A549 (cell line): Measurements from ENCODE around the gene RPUSD2. TPM values are rescaled to one million over a fixed set of nuclear protein-coding genes. Genes with fewer than 3 reads are reported as not detected.

Experiments used
- ATAC-seq, 2 experiments: fragments of 200-7000 bp in 1 of 2; fragments of >200 bp in 1 of 2; cut with Nextera tagmentation in 1 of 2; cut with Tn5 transposase in 1 of 2; 3 replicates each; pipeline versions ENCODE4 v1.8.0 to v1.9.1; 2018 to 2020; ENCODE audit warnings: mild to moderate bottlenecking in 1 of 2, moderate library complexity in 1 of 2
- CTCF ChIA-PET: fragments of 300-600 bp; sonication (Branson Sonifier 250); formaldehyde crosslinking; extraction: SDS; loops from one replicate; lab custom pipeline; 2021; ENCODE audit warnings: antibody characterized with exemption, inconsistent platforms; lab: Yijun Ruan, JAX
- POLR2A ChIA-PET: fragments of 350-600 bp; formaldehyde crosslinking; extraction: SDS; loops from one replicate; lab custom pipeline; 2021; ENCODE audit warnings: antibody characterized with exemption, inconsistent platforms; lab: Yijun Ruan, JAX
- DNase-seq, 2 experiments: peaks; one replicate each; pipeline versions ENCODE4 v3.0.0 to v3.0.0-alpha.2; 2011 to 2016; ENCODE audit warnings: low read depth in 1 of 2, low spot score in 1 of 2
- FAIRE-seq: peaks from 2 replicates; lab custom pipeline; 2011; peaks lifted over from hg19 to GRCh38; lab: Jason Lieb, UNC
- H3K27ac ChIP-seq, 2 experiments: fragments of >200 bp; sonication (Bioruptor Twin); formaldehyde crosslinking; 3 replicates each; pipeline ENCODE4 v1.5.1; 2016 to 2017
- H3K4me1 ChIP-seq: fragments of >200 bp; sonication (Bioruptor Twin); formaldehyde crosslinking; 3 replicates; pipeline ENCODE4 v1.6.1; 2016
- H3K4me2 ChIP-seq: fragments of >200 bp; sonication (Bioruptor Twin); formaldehyde crosslinking; 3 replicates; pipeline ENCODE4 v1.6.1; 2016
- H3K4me3 ChIP-seq: fragments of >200 bp; sonication (Bioruptor Twin); formaldehyde crosslinking; 3 replicates; pipeline ENCODE4 v1.5.1; 2016
- H3K9me3 ChIP-seq: fragments of >200 bp; sonication (Bioruptor Twin); formaldehyde crosslinking; 3 replicates; pipeline ENCODE4 v1.6.1; 2016
- CHD4 ChIP-seq: fragments of 200-600 bp; sonication (generic); IDR thresholded peaks from 2 replicates; pipeline ENCODE4 v1.6.1; 2016; ENCODE audit warnings: antibody characterized with exemption, mild to moderate bottlenecking, borderline replicate concordance
- EHF ChIP-seq: fragments of 250-450 bp; sonication (Bioruptor Pico); IDR thresholded peaks from 2 replicates; pipeline ENCODE4 v1.5.0; 2020; ENCODE audit warnings: mild to moderate bottlenecking
- EHMT2 ChIP-seq: fragments of 200-600 bp; sonication (generic); IDR thresholded peaks from 2 replicates; pipeline ENCODE4 v1.6.1; 2016; ENCODE audit warnings: antibody characterized with exemption, low read depth, mild to moderate bottlenecking, moderate library complexity
- ESRRA ChIP-seq: fragments of 150-350 bp; IDR thresholded peaks from 2 replicates; pipeline ENCODE4 v1.6.1; 2014; ENCODE audit warnings: mild to moderate bottlenecking, low read length, borderline replicate concordance
- FOSL2 ChIP-seq, 2 experiments: fragments of 450-650 bp in 1 of 2; fragments of >200 bp in 1 of 2; sonication (Bioruptor Twin) in 1 of 2; formaldehyde crosslinking; IDR thresholded peaks; 2 replicates each; pipeline versions ENCODE4 v1.5.0 to v1.6.1; 2016 to 2020; ENCODE audit warnings: mild to moderate bottlenecking in 1 of 2, moderate library complexity in 1 of 2
- GATA3 ChIP-seq: IDR thresholded peaks from 2 replicates; pipeline ENCODE4 v1.6.1; 2012; ENCODE audit warnings: borderline replicate concordance
- JUN ChIP-seq, 2 experiments: fragments of >200 bp; sonication (Bioruptor Twin); formaldehyde crosslinking; IDR thresholded peaks; 2 replicates in 1 of 2; 3 replicates in 1 of 2; pipeline ENCODE4 v1.6.1; 2016 to 2017
- KDM1A ChIP-seq: fragments of 200-600 bp; sonication (generic); IDR thresholded peaks from 2 replicates; pipeline ENCODE4 v1.6.1; 2016; ENCODE audit warnings: low read depth, mild to moderate bottlenecking
- MAFK ChIP-seq: fragments of 450-650 bp; IDR thresholded peaks from 2 replicates; pipeline ENCODE4 v1.6.1; 2014; ENCODE audit not compliant: partially characterized antibody
- MAZ ChIP-seq: fragments of 150-350 bp; IDR thresholded peaks from 2 replicates; pipeline ENCODE4 v1.6.1; 2014; ENCODE audit warnings: antibody characterized with exemption, low read depth, low read length, borderline replicate concordance
- NPAS2 ChIP-seq: fragments of 250-450 bp; sonication (Bioruptor Pico); IDR thresholded peaks from 2 replicates; pipeline ENCODE4 v1.8.0; 2022; ENCODE audit warnings: mild to moderate bottlenecking, moderate library complexity, borderline replicate concordance
- NR3C1 ChIP-seq: fragments of >200 bp; sonication (Bioruptor Twin); formaldehyde crosslinking; IDR thresholded peaks from 3 replicates; pipeline ENCODE4 v1.6.1; 2017
- POLR2A ChIP-seq: IDR thresholded peaks from 2 replicates; pipeline ENCODE4 v1.6.1; 2012; ENCODE audit warnings: mild to moderate bottlenecking, low read length
- POLR2AphosphoS2 ChIP-seq: conservative IDR thresholded peaks from 2 replicates; pipeline ENCODE4 v1.6.1; 2012; ENCODE audit warnings: low read length, improper control_type of control experiment, inconsistent platforms
- RCOR1 ChIP-seq: fragments of 150-350 bp; IDR thresholded peaks from 2 replicates; pipeline ENCODE4 v1.6.1; 2014; ENCODE audit warnings: antibody characterized with exemption, low read length, low read depth
- REST ChIP-seq: fragments of 200-600 bp; sonication (generic); IDR thresholded peaks from 2 replicates; pipeline ENCODE4 v1.6.1; 2016; ENCODE audit warnings: antibody characterized with exemption, mild to moderate bottlenecking, moderate library complexity
- RFX5 ChIP-seq: fragments of 450-650 bp; IDR thresholded peaks from 2 replicates; pipeline ENCODE4 v1.7.1; 2014; ENCODE audit warnings: antibody characterized with exemption, mild to moderate bottlenecking, moderate library complexity
- SMC3 ChIP-seq: fragments of >200 bp; sonication (Bioruptor Twin); formaldehyde crosslinking; IDR thresholded peaks from 3 replicates; pipeline ENCODE4 v1.6.1; 2018; ENCODE audit warnings: inconsistent platforms
- ZC3H11A ChIP-seq: fragments of 450-650 bp; IDR thresholded peaks from 2 replicates; pipeline ENCODE4 v1.6.1; 2014; ENCODE audit warnings: antibody characterized with exemption, mild to moderate bottlenecking
- WGBS: methylation state at CpG from one replicate; pipeline ENCODE4 v1.1.6; 2017; ENCODE audit errors: missing lambda C conversion rate; 5-methylcytosine and 5-hydroxymethylcytosine counted together
- polyA plus RNA-seq, 4 experiments: library from polyadenylated mRNA; depleted of rRNA in 3 of 4; stranded (reverse); fragments of >200 nt; fragmentation: RNase III in 1 of 4; extraction: RNeasy Plus Mini Kit Qiagen cat#74134 plus additional on column Dnase treatment in 1 of 4; gene quantifications; 2 replicates in 3 of 4; 3 replicates in 1 of 4; pipeline ENCODE4 v1.2.3, GENCODE V29; 2011 to 2017
- TF ChIP-seq, protein P1 (sequence below): fragments of 250-450 bp; sonication (Bioruptor Pico); IDR thresholded peaks from 2 replicates; pipeline ENCODE4 v1.5.0; 2021; ENCODE audit warnings: mild to moderate bottlenecking, moderate library complexity, borderline replicate concordance
- TF ChIP-seq, protein P2 (sequence below): fragments of >200 bp; sonication (Bioruptor Twin); formaldehyde crosslinking; IDR thresholded peaks from 3 replicates; pipeline ENCODE4 v1.6.1; 2016
- TF ChIP-seq, protein P3 (sequence below): IDR thresholded peaks from 2 replicates; pipeline ENCODE4 v1.6.1; 2012; ENCODE audit warnings: low read depth, borderline replicate concordance

Gene RPUSD2
- polyA plus RNA-seq, 2 of the 4 experiments (the other 2 are of a cell fraction): 6.7 to 9.9 TPM

- TF ChIP-seq NPAS2 (CRISPR knock-in tag) (no peak), POLR2AphosphoS2 (no peak)
- DNase-seq (no peak), ATAC-seq (no peak), FAIRE-seq (no peak)
- Histone ChIP-seq H3K4me2 (no peak overlapping the region), H3K4me3 (no peak overlapping the region), H3K4me1 (no peaks in the 10 kb centered on the region), H3K27ac (no peak overlapping the region), H3K9me3 (no peaks in the 10 kb centered on the region)
- WGBS: 93% methylated on average over 2 of the region's 3 CpGs
- CTCF ChIA-PET: interaction anchor here (0.6 kb wide), 1 partner anchor 44 kb away, joined by 3 read pairs; the partner anchor contains the start of gene RPUSD2
- POLR2A ChIA-PET: no interaction called here
These were observed 43.2 kb upstream of the RPUSD2 start for GRCh38 chr15:40525855-40526254.

DNA sequence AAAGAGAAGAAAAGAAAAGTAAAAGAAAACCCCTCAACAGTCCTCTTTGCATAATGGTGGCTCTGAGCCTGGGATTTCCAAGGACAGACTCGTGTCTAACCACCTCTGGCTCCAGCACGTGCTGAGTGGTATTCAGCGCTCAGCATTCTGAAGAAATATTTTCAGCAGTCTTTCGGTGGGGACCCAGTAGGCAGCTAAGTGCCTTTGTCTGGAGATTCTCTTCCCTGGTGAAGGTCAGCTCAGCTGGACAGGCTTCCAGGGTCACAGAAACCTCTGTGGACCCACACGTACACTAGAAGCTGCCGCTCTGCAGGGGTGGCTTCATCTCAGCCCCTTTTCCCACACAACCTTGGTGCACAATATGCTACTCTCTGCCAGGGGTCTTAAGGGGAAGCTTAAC lies 40.3 kb upstream of the RPUSD2 start:
- Histone ChIP-seq H3K4me2 (no peak overlapping the region), H3K4me1 (no peaks in the 10 kb centered on the region), H3K4me3 (no peak overlapping the region), H3K9me3 (no peaks in the 10 kb centered on the region), H3K27ac (no peak overlapping the region)
- TF ChIP-seq FOSL2 (IDR thresholded peaks at IDR 0.05) (no peak), FOSL2 (CRISPR knock-in tag; IDR thresholded peaks at IDR 0.05) (no peak), NR3C1 (no peak), SMC3 (no peak), ESRRA (no peak), CHD4 (no peak), RCOR1 (no peak), GATA3 (no peak), EHF (CRISPR knock-in tag) (no peak), POLR2A (no peak), JUN (IDR thresholded peaks at IDR 0.05) (no peak), EHMT2 (no peak), ZC3H11A (no peak)
- TF ChIP-seq, protein P1, sequence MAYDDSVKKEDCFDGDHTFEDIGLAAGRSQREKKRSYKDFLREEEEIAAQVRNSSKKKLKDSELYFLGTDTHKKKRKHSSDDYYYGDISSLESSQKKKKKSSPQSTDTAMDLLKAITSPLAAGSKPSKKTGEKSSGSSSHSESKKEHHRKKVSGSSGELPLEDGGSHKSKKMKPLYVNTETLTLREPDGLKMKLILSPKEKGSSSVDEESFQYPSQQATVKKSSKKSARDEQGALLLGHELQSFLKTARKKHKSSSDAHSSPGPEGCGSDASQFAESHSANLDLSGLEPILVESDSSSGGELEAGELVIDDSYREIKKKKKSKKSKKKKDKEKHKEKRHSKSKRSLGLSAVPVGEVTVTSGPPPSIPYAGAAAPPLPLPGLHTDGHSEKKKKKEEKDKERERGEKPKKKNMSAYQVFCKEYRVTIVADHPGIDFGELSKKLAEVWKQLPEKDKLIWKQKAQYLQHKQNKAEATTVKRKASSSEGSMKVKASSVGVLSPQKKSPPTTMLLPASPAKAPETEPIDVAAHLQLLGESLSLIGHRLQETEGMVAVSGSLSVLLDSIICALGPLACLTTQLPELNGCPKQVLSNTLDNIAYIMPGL: no peak
- TF ChIP-seq, protein P2, sequence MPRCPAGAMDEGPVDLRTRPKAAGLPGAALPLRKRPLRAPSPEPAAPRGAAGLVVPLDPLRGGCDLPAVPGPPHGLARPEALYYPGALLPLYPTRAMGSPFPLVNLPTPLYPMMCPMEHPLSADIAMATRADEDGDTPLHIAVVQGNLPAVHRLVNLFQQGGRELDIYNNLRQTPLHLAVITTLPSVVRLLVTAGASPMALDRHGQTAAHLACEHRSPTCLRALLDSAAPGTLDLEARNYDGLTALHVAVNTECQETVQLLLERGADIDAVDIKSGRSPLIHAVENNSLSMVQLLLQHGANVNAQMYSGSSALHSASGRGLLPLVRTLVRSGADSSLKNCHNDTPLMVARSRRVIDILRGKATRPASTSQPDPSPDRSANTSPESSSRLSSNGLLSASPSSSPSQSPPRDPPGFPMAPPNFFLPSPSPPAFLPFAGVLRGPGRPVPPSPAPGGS: no peak
- ATAC-seq: no peak
- WGBS: 93% methylated on average over 6 of the region's 6 CpGs
- FAIRE-seq: no peak
- CTCF ChIA-PET: no interaction called here
- POLR2A ChIA-PET: no interaction called here
- DNase-seq: no peak

GRCh38 chr15:40533763-40534364 lies 35.2 kb upstream of the RPUSD2 start:
- ChIA-PET POLR2A (no interaction called here), CTCF (no interaction called here)
- no peak overlapping the region for H3K27ac ChIP-seq
- H3K9me3 ChIP-seq: no peaks in the 10 kb centered on the region
- ATAC-seq (no peak), FAIRE-seq (no peak), DNase-seq (no peak)
- WGBS: 76% methylated on average over 4 of the region's 4 CpGs
- no peaks in the 10 kb centered on the region for H3K4me1 ChIP-seq
- no peak overlapping the region for H3K4me2 ChIP-seq
- no peak for TF ChIP-seq ESRRA
- TF ChIP-seq, protein P3, sequence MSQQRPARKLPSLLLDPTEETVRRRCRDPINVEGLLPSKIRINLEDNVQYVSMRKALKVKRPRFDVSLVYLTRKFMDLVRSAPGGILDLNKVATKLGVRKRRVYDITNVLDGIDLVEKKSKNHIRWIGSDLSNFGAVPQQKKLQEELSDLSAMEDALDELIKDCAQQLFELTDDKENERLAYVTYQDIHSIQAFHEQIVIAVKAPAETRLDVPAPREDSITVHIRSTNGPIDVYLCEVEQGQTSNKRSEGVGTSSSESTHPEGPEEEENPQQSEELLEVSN: no peak
- no peak for TF ChIP-seq KDM1A
- TF ChIP-seq MAZ: no peak
- no peak for TF ChIP-seq MAFK
- TF ChIP-seq RFX5: no peak
- TF ChIP-seq REST: no peak
- TF ChIP-seq EHF (CRISPR knock-in tag): no peak
- H3K4me3 ChIP-seq: no peak overlapping the region
